IPS DF 19.7 (cell line): Measurements from ENCODE around the gene SLC35B3.
"Not testable (repeated sequence)": the region's sequence is repeated elsewhere in the genome, so short reads cannot be mapped to it uniquely, and the experiment has no call there.

ENCODE experiments used
- DNase-seq: peaks from one replicate; pipeline ENCODE4 v3.0.0-alpha.2; 2013; ENCODE audit warnings: low read depth, low spot score

The SLC35B3 gene

DNA sequence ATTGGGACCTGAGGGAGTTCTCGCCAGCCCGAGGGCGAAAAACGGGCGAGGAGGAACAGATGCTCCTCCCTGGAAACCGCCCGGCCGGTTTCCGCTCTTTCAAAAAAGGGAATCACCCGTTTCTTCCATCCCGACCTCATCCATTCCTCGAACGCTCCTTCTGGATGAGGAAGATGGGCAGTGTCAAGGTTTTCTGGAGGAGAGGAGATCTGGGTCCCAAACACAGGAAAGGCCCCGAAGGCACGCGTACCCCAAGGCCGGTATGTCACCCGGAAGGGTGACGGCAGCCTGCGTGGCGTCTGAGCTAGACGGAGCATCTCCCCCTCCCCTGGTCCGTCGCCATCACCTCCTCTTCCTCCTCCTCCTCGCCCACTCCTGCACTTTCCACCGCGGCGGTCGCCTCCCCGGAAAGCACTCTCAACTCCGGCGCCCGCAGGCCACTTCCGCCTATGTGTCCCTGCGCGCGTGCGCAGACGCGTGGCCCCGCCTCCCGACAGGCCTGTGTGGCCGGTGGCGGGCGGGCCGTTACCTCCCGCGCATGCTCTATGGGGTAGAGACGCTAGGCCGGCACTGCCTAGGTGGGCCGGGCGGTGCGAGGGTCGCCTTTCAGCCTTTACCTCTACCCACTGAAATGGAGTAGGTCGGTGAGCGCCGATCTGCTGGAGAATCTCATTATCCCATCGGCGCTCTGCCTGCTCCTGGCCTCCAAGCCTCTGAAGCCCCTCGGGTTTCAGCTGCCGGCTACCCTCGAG, at the start of gene SLC35B3:
SLC35B3 (minus strand) TSS at position 453 of the 752 bp plus-strand sequence.
- DNase-seq: peak; percentile 42

GRCh38 chr6:8483650-8484049, 48.3 kb upstream of the SLC35B3 start:
- DNase-seq: no peak

- peak; percentile 17 for DNase-seq
Measured at GRCh38 chr6:8481727-8482126, 46.4 kb upstream of the SLC35B3 start.

- no peak for DNase-seq
Measured at GRCh38 chr6:8478418-8478817, 43.1 kb upstream of the SLC35B3 start.

- no peak for DNase-seq
Measured at GRCh38 chr6:8476656-8477055, 41.3 kb upstream of the SLC35B3 start.

DNA sequence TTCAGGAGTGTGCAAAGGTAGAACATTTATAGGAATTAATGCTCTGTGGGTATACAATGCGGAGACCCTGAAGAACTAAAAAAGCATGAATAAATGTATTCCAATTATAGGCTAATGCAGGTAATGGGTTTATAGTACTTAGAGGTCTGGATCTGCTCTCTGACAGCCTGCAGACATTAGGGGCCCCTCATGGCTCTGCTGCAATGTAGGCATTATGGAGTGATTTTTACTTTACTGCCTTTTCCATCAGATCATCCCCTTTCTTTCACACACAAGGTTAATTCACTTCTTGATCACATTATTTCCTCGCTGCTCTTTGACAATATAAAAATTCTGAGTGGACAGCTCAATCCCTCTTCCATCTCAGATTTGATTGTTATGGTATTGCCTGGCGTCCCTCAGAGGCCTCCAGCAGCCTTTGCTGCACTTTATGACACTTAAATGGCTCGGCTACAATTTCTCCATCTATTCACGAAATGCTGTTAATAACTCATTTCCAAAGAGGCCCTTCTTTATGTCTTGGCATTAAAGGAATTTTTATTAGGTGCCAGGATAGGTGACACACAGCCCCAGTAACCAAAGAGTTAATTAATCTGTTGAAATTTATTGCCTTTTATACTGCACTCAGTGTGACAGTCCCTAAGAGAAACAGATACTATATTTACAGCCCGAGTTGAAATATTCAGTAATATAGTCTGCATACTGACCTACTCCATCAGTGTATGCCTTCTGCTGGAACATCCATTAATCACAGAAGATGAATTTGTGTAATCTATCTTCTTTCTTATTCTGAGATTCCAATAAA, 33.4 kb upstream of the SLC35B3 start:
- DNase-seq: no peak

- no peak for DNase-seq
Measured at GRCh38 chr6:8462694-8463093, 27.3 kb upstream of the SLC35B3 start.

DNA sequence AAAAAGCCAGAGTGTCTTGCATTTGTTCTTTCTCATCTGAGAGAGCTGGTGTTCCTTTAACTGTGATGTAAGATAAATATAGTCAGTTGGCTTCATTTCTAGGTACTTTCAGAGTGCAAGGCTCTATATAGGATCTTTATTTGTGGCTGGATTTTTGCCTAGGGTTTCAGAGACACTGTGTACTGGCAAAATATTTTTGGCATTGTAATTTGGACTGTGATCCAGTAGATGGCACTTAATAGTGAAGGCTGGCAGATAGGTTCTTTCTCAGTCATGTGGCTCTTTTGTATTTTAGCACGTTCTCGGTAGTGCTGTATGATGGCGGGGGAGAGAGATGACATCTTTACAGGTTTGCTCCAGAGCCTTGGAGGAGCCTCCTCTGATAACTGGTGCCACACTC, 26.8 kb upstream of the SLC35B3 start:
- no peak for DNase-seq

DNA sequence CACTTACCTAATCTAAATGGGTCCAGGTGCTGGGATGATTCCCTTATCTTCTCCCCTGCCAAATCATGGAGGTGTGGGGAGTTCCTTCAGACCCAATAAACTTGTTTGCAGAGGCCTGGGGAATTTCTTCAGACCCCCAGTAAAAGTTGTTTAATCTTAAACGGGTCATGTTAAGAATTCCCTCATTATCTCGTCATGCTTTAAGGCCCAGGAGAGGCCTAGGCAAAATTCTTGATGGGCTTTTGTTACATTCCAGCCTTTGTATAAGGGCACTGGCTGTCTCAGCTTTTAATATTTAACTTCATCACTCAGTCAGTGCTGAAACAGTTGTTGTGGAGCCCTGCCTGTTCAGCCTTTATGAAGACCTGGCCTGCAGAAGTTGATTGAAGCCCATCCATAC, 11.0 kb upstream of the SLC35B3 start:
- no peak for DNase-seq

DNA sequence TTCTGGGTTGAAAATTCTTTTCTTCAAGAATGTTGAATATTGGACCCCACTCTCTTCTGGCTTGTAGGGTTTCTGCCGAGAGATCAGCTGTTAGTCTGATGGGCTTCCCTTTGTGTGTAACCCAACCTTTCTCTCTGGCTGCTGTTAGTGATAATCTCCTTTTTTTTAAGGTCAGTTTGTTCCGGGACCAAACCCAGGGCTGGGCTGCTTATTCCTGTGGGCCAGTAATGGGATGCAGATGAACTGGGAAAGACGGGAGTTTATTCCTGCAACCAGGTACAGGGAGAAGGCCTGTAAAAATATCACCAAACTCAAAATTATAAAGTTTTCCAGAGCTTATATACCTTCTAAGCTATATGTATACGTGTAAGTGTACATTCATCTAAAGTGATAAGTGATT, 10.6 kb upstream of the SLC35B3 start:
- DNase-seq: not testable (repeated sequence)

GRCh38 chr6:8442150-8442549, 6.8 kb upstream of the SLC35B3 start:
- no peak for DNase-seq

GRCh38 chr6:8441452-8441851, 6.1 kb upstream of the SLC35B3 start:
- DNase-seq: no peak

DNA sequence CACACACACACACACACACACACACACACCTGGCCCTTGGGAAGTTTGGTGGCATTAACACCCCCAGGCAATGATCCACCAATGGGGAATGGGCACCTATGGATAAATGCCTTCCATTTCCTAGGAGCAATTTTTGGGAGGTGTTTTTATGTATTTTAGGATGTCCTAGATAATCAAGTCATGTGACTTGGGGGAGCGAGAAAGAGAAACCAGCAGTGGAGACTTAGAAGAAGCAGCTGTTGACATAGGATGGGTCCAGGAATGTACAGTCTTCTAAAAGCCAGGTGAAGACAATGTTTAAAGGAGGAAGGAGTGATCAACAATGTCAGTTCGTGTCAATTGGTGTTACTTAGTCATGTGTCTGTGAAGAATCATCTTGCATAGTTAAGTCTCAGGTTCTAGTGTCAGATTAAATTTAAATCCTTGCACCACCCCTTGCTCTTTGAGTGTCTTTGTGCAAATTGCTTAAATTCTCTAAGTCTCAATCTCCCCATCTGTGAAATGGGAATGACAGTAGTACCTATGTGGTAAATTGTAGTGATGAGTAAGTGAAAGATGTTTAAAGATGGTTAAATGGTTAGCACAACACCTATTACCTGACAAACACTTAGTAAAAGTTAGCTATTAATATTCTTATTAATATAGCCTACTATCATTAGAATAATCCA, 4.4 kb upstream of the SLC35B3 start:
- DNase-seq: no peak

GRCh38 chr6:8437813-8438212, 2.5 kb upstream of the SLC35B3 start:
- DNase-seq: no peak

GRCh38 chr6:8436966-8437365, 1.6 kb upstream of the SLC35B3 start:
- DNase-seq: no peak

- no peak for DNase-seq
Measured at GRCh38 chr6:8435845-8436168, 462 bp upstream of the SLC35B3 start.

GRCh38 chr6:8434727-8435092, 635 bp downstream of the SLC35B3 start:
- no peak for DNase-seq

DNA sequence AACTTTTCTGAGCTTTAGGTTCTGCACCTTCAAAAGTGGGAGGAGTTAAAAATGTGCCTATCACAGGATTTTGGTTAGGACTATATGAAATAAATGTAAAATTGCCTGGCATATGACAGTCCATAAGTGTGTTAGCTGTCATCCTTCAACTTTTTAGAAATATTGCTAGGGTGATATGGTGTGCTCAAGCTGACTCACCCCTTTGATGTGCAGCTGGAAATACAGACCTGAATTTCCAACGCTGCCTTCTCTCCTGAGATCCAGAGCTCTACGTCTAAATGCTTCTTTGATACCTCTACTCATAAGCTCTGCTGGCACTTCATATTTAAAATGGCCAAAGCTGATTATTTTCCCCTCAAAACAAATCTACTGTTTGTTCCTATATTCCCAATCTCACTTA, 2.7 kb downstream of the SLC35B3 start:
- no peak for DNase-seq

DNA sequence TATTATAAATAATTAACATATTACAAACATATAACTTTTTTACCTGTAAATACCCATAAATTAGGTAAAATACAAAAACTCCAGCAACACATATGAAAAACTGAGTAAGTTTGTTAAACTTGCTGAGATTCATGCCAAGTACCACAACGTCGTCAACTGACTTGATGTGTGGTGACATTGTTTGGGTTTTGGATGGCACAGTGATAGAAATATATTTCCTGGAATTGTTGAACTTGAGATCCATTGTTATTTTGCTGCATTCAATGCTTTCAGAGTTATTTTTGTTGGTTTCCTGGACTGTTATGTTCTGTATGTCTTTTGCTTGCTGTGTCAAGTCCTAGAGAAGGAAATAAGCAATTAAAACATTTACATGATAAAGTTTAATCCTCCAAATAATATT, 5.5 kb downstream of the SLC35B3 start:
- no peak for DNase-seq

- DNase-seq: not testable (repeated sequence)
Measured at GRCh38 chr6:8426544-8426943, 8.8 kb downstream of the SLC35B3 start.

GRCh38 chr6:8420031-8420588, 15.2 kb downstream of the SLC35B3 start:
- no peak for DNase-seq

- no peak for DNase-seq
Measured at GRCh38 chr6:8415913-8416312, 19.4 kb downstream of the SLC35B3 start.
